GM12878 (cell line): ENCODE data around the gene AAMP. TPM values are rescaled to one million over a fixed set of nuclear protein-coding genes. Genes with fewer than 3 reads are reported as not detected.

Experiments used
- ATAC-seq: fragments of 200-7000 bp; cut with Tn5 transposase; 3 replicates; pipeline ENCODE4 v1.9.1; 2020; ENCODE audit warnings: mild to moderate bottlenecking, moderate library complexity
- BruUV-seq: library from RNA; stranded (reverse); fragments of 400-500 nt; replicated peaks from 2 replicates; lab custom pipeline; 2021; lab: Mats Ljungman, UMichigan
- CTCF ChIA-PET: fragments of 300-600 bp; sonication (Branson Sonifier 250); formaldehyde crosslinking; extraction: SDS; loops from one replicate; lab custom pipeline; 2021; ENCODE audit warnings: inconsistent platforms; lab: Yijun Ruan, JAX
- POLR2A ChIA-PET: fragments of 350-600 bp; formaldehyde crosslinking; extraction: SDS; loops from one replicate; lab custom pipeline; 2021; ENCODE audit warnings: inconsistent platforms; lab: Charles Lee
- RAD21 ChIA-PET: fragments of 300-600 bp; sonication (Branson Sonifier 250); formaldehyde crosslinking; loops from one replicate; lab custom pipeline; 2023; ENCODE audit warnings: antibody characterized with exemption; ENCODE audit not compliant: unreplicated experiment; lab: Charles Lee
- SMC1A ChIA-PET: fragments of 300-600 bp; sonication (Branson Sonifier 250); formaldehyde crosslinking; loops from one replicate; lab custom pipeline; 2023; ENCODE audit not compliant: unreplicated experiment, uncharacterized antibody; lab: Charles Lee
- DNase-seq: peaks from one replicate; pipeline ENCODE4 v3.0.0-alpha.2; 2011; ENCODE audit warnings: low read depth, low spot score
- FAIRE-seq: peaks from 3 replicates; lab custom pipeline; 2011; peaks lifted over from hg19 to GRCh38; lab: Jason Lieb, UNC
- H2AFZ ChIP-seq: 2 replicates; pipeline ENCODE4 v1.6.0; 2011; ENCODE audit warnings: low read depth, low read length, control low read depth; ENCODE audit not compliant: control insufficient read depth
- H3K27ac ChIP-seq: 2 replicates; pipeline ENCODE4 v1.5.1; 2011; ENCODE audit warnings: control low read depth; ENCODE audit not compliant: control insufficient read depth, insufficient read depth
- H3K27me3 ChIP-seq, 2 experiments: replicated peaks in 1 of 2; 2 replicates each; pipeline versions ENCODE4 v1.6.0 to v1.6.1; 2011; ENCODE audit warnings: low read length in 1 of 2; ENCODE audit not compliant: control insufficient read depth in 2 of 2, insufficient read depth in 2 of 2
- H3K36me3 ChIP-seq, 2 experiments: 2 replicates each; pipeline ENCODE4 v1.5.1; 2011; ENCODE audit warnings: low read length in 1 of 2; ENCODE audit not compliant: control insufficient read depth in 2 of 2, insufficient read depth in 2 of 2
- H3K4me1 ChIP-seq: 2 replicates; pipeline ENCODE4 v1.6.1; 2011; ENCODE audit warnings: mild to moderate bottlenecking, low read length, moderate library complexity, mixed read lengths; ENCODE audit not compliant: control insufficient read depth, insufficient read depth
- H3K4me2 ChIP-seq: 2 replicates; pipeline ENCODE4 v1.6.0; 2011; ENCODE audit warnings: control low read depth; ENCODE audit not compliant: control insufficient read depth, insufficient read depth
- H3K4me3 ChIP-seq: fragments of 200-600 bp; sonication (generic); 2 replicates; pipeline ENCODE4 v1.5.1; 2016
- H3K79me2 ChIP-seq: 2 replicates; pipeline ENCODE4 v1.6.0; 2011; ENCODE audit warnings: low read length; ENCODE audit not compliant: control insufficient read depth, insufficient read depth
- H3K9ac ChIP-seq: 2 replicates; pipeline ENCODE4 v1.8.0; 2011; ENCODE audit warnings: low read length, control low read depth, mixed read lengths; ENCODE audit not compliant: control insufficient read depth, insufficient read depth
- H3K9me3 ChIP-seq: replicated peaks from 3 replicates; pipeline ENCODE4 v1.5.1; 2011; ENCODE audit warnings: mild to moderate bottlenecking, low read length; ENCODE audit not compliant: control insufficient read depth, insufficient read depth
- H4K20me1 ChIP-seq: 2 replicates; pipeline ENCODE4 v1.6.0; 2011; ENCODE audit not compliant: control insufficient read depth, insufficient read depth
- CEBPB ChIP-seq, 2 experiments: fragments of 150-350 bp in 1 of 2; IDR thresholded peaks; 2 replicates each; pipeline ENCODE4 v1.6.1; 2012 to 2014; ENCODE audit warnings: low read depth in 2 of 2, low read length in 2 of 2, borderline replicate concordance in 1 of 2, inconsistent platforms in 1 of 2
- CHD4 ChIP-seq: fragments of 200-600 bp; sonication (generic); IDR thresholded peaks from 2 replicates; pipeline ENCODE4 v1.6.1; 2016; ENCODE audit warnings: mild to moderate bottlenecking
- CREM ChIP-seq: IDR thresholded peaks from 2 replicates; pipeline ENCODE4 v1.6.1; 2014; ENCODE audit warnings: antibody characterized with exemption, low read depth
- E2F8 ChIP-seq: fragments of 450-650 bp; IDR thresholded peaks from 2 replicates; pipeline ENCODE4 v1.6.1; 2018; ENCODE audit warnings: mild to moderate bottlenecking, low read depth, moderate library complexity; ENCODE audit not compliant: partially characterized antibody
- EP300 ChIP-seq, 2 experiments: fragments of 150-350 bp in 1 of 2; IDR thresholded peaks; 2 replicates each; pipeline ENCODE4 v1.6.1; 2011 to 2012; ENCODE audit warnings: low read depth in 2 of 2, low read length in 2 of 2, borderline replicate concordance in 1 of 2, improper control_type of control experiment in 1 of 2, inconsistent platforms in 1 of 2; ENCODE audit not compliant: control insufficient read depth in 1 of 2
- MEF2A ChIP-seq: IDR thresholded peaks from 2 replicates; pipeline ENCODE4 v1.6.1; 2011; ENCODE audit warnings: low read depth, mild to moderate bottlenecking, low read length, moderate library complexity; ENCODE audit not compliant: insufficient read depth
- MEF2B ChIP-seq: fragments of 450-650 bp; IDR thresholded peaks from 2 replicates; pipeline ENCODE4 v1.6.1; 2018; ENCODE audit warnings: mild to moderate bottlenecking, moderate library complexity; ENCODE audit not compliant: partially characterized antibody, poor library complexity, severe bottlenecking
- MTA2 ChIP-seq: fragments of 450-650 bp; IDR thresholded peaks from 2 replicates; pipeline ENCODE4 v1.6.1; 2016; ENCODE audit warnings: low read depth, mild to moderate bottlenecking, moderate library complexity
- NRF1 ChIP-seq: conservative IDR thresholded peaks from 2 replicates; pipeline ENCODE4 v1.6.1; 2011; ENCODE audit warnings: mild to moderate bottlenecking, low read depth, low read length, improper control_type of control experiment
- SIX5 ChIP-seq: IDR thresholded peaks from 2 replicates; pipeline ENCODE4 v1.6.1; 2011; ENCODE audit warnings: mild to moderate bottlenecking, low read depth, low read length, moderate library complexity; ENCODE audit not compliant: severe bottlenecking
- SKIL ChIP-seq: fragments of 450-650 bp; IDR thresholded peaks from 2 replicates; pipeline ENCODE4 v1.6.1; 2017; ENCODE audit warnings: mild to moderate bottlenecking, low read depth, inconsistent platforms; ENCODE audit not compliant: poor library complexity, severe bottlenecking
- TAF1 ChIP-seq: IDR thresholded peaks from 2 replicates; pipeline ENCODE4 v1.6.1; 2011; ENCODE audit warnings: mild to moderate bottlenecking, low read depth, low read length, borderline replicate concordance
- ZBED1 ChIP-seq: IDR thresholded peaks from 2 replicates; pipeline ENCODE4 v1.6.1; 2016; ENCODE audit warnings: borderline replicate concordance
- WGBS: methylation state at CpG from one replicate; pipeline ENCODE4 v1.1.6; 2016; ENCODE audit warnings: low lambda C conversion rate; ENCODE audit not compliant: insufficient replicate concordance, insufficient coverage; ENCODE audit errors: missing lambda C conversion rate; 5-methylcytosine and 5-hydroxymethylcytosine counted together
- in situ Hi-C: fragments of 300-500 bp; cut with MboI; formaldehyde crosslinking; loops from 9 replicates; pipeline ENCODE4 v1.14.3; 2018; ENCODE audit warnings: mixed read lengths
- intact Hi-C: fragments of 100-400 bp; cut with micrococcal nuclease; formaldehyde crosslinking; loops from one replicate; pipeline ENCODE4 v1.14.2; 2022; ENCODE audit not compliant: unreplicated experiment
- polyA plus RNA-seq, 11 experiments: library from polyadenylated mRNA; depleted of rRNA in 4 of 11; unstranded in 6 of 11; stranded (reverse) in 5 of 11; fragments of >200 nt; fragmentation: Nextera tagmentation in 4 of 11; fragmentation: Illumina TruSeq in 1 of 11; extraction: Ambion mirVana in 4 of 11; extraction: Trizol in 1 of 11; gene quantifications; 1 replicate in 1 of 11; 2 replicates in 10 of 11; pipeline versions ENCODE4 v1.2.1 to v1.2.3, GENCODE V29; 2011 to 2016; ENCODE audit warnings: inconsistent platforms in 2 of 11, missing spikeins in 2 of 11, low read depth in 1 of 11
- total RNA-seq, 4 experiments: library from RNA; depleted of rRNA in 3 of 4; stranded (reverse); fragments of >200 nt in 3 of 4; fragmentation: Illumina TruSeq in 1 of 4; extraction: Trizol in 1 of 4; gene quantifications; 2 replicates each; pipeline versions ENCODE4 v1.2.1 to v1.2.3, GENCODE V29; 2013 to 2021
- TF ChIP-seq, protein P1 (sequence below): IDR thresholded peaks from 2 replicates; pipeline ENCODE4 v1.6.1; 2012; ENCODE audit warnings: low read depth, low read length, improper control_type of control experiment
- TF ChIP-seq, protein P2 (sequence below): fragments of 450-650 bp; IDR thresholded peaks from 2 replicates; pipeline ENCODE4 v1.6.1; 2016; ENCODE audit warnings: mild to moderate bottlenecking

AAMP gene
- total and polyA plus RNA-seq, 10 of the 15 experiments (the other 5 are each of a cell fraction or from before 2014, with no cell fraction given): 4.4 to 140 (median 81.9) TPM

DNA sequence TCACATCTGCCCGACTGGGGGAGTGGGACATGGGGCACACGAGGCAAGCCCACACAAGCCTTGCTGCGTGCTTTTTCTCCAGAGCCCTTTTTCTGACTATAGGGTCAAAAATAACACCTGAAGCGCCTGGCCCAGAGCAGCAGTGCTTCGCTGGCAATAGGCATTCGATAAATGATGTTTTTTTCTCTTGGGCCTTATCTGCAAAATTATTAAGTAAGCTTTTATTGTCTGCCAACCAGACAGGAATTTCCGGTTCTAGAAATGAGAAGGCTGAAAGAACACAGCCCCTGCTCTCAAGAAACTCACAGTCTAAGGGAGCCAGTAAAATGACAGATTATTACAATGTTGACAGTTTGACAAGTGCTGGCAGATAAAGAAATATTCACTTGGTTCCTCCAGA is 25.1 kb upstream of the AAMP start:
- H2AFZ ChIP-seq: no peak overlapping the region
- ChIA-PET SMC1A (interaction anchor here (0.6 to 3.3 kb wide), 6 partner anchors 10 to 271 kb away, joined by 3 to 18 read pairs (median 4); partner anchors contain the start of gene CATIP), POLR2A (interaction anchor here (0.6 to 1.7 kb wide), 4 partner anchors 9 to 62 kb away, joined by 4 to 5 read pairs (median 5); partner anchors contain the start of gene CATIP), CTCF (interaction anchor here (1.3 to 8.2 kb wide), 5 partner anchors 8 to 62 kb away, joined by 3 to 150 read pairs (median 7); partner anchors contain the start of genes AAMP, CATIP and PNKD)
- DNase-seq: no peak
- no peaks in the 10 kb centered on the region for H3K36me3 ChIP-seq
- no peaks in the 10 kb centered on the region for H3K27me3 ChIP-seq
- peaks cover 20% of the 10 kb centered on the region for H3K4me1 ChIP-seq
- in situ Hi-C loops: loop anchor here (25.0 kb wide), 1 partner anchor 92 kb away; the partner anchor contains the start of genes CTDSP1 and SLC11A1
- no peak overlapping the region for H3K9ac ChIP-seq
- FAIRE-seq: no peak
- H3K79me2 ChIP-seq: peaks cover 14% of the 10 kb centered on the region
- H4K20me1 ChIP-seq: no peaks in the 10 kb centered on the region
- no peak overlapping the region for H3K4me3 ChIP-seq
- H3K4me2 ChIP-seq: no peak overlapping the region
- TF ChIP-seq ZBED1 (no peak), SIX5 (no peak), CREM (no peak), CHD4 (no peak), NRF1 (no peak), E2F8 (no peak), EP300 (IDR thresholded peaks at IDR 0.05; ENCODE audit: borderline replicate concordance in 1 of 2, control insufficient read depth in 1 of 2, low read depth in 2 of 2, low read length in 2 of 2) (no peak), MEF2B (no peak), CEBPB (IDR thresholded peaks at IDR 0.05; ENCODE audit: borderline replicate concordance in 1 of 2, low read depth in 2 of 2, low read length in 2 of 2) (no peak), MEF2A (no peak), TAF1 (no peak), MTA2 (no peak), SKIL (no peak)
- TF ChIP-seq, protein P1, sequence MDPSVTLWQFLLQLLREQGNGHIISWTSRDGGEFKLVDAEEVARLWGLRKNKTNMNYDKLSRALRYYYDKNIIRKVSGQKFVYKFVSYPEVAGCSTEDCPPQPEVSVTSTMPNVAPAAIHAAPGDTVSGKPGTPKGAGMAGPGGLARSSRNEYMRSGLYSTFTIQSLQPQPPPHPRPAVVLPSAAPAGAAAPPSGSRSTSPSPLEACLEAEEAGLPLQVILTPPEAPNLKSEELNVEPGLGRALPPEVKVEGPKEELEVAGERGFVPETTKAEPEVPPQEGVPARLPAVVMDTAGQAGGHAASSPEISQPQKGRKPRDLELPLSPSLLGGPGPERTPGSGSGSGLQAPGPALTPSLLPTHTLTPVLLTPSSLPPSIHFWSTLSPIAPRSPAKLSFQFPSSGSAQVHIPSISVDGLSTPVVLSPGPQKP: no peak
- TF ChIP-seq, protein P2, sequence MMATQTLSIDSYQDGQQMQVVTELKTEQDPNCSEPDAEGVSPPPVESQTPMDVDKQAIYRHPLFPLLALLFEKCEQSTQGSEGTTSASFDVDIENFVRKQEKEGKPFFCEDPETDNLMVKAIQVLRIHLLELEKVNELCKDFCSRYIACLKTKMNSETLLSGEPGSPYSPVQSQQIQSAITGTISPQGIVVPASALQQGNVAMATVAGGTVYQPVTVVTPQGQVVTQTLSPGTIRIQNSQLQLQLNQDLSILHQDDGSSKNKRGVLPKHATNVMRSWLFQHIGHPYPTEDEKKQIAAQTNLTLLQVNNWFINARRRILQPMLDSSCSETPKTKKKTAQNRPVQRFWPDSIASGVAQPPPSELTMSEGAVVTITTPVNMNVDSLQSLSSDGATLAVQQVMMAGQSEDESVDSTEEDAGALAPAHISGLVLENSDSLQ: no peak
- TF ChIP-seq, all 136 proteins: peak for 0
- Histone ChIP-seq H3K27ac (no peak overlapping the region), H3K9me3 (no peaks in the 10 kb centered on the region)
- WGBS: 19% methylated on average over 7 of the region's 7 CpGs
- RAD21 ChIA-PET: interaction anchor here (0.8 to 4.8 kb wide), 6 partner anchors 8 to 62 kb away, joined by 3 to 30 read pairs (median 4); partner anchors contain the start of genes AAMP, CATIP and PNKD
- ATAC-seq: no peak
- BruUV-seq: no TSS peak
- intact Hi-C loops: loop anchor here (10.0 kb wide), 1 partner anchor 360 kb away; the partner anchor contains the start of genes BCS1L and ZNF142
